ENCODE results near the gene POLRMT.
A peak's percentile ranks its signal among the peaks of the same experiment; 100 is the strongest.

POLRMT gene

GRCh38 chr19:584240-585001, 48.9 kb downstream of the POLRMT start:
- peak; percentile 93 for TF ChIP-seq CTCF (conservative IDR thresholded peaks at IDR 0.05; ENCODE audit: low read depth, low read length)
- no peak overlapping the region for H3K4me3 ChIP-seq (ENCODE audit: low read length)
- no peak for DNase-seq (ENCODE audit: low read depth)

GRCh38 chr19:583968-584239, 49.4 kb downstream of the POLRMT start:
- no peak for DNase-seq (ENCODE audit: low read depth)
- no peak for TF ChIP-seq CTCF (conservative IDR thresholded peaks at IDR 0.05; ENCODE audit: low read depth, low read length)
- no peak overlapping the region for H3K4me3 ChIP-seq (ENCODE audit: low read length)

- no peak for TF ChIP-seq CTCF (conservative IDR thresholded peaks at IDR 0.05; ENCODE audit: low read depth, low read length)
- no peak overlapping the region for H3K4me3 ChIP-seq (ENCODE audit: low read length)
- no peak for DNase-seq (ENCODE audit: low read depth)
Observed at GRCh38 chr19:583198-583967, 50.0 kb downstream of the POLRMT start.

GRCh38 chr19:582497-583197, 50.7 kb downstream of the POLRMT start:
- TF ChIP-seq CTCF (conservative IDR thresholded peaks at IDR 0.05; ENCODE audit: low read depth, low read length), result no peak
- no peak for DNase-seq (ENCODE audit: low read depth)
- no peak overlapping the region for H3K4me3 ChIP-seq (ENCODE audit: low read length)

- TF ChIP-seq CTCF (conservative IDR thresholded peaks at IDR 0.05; ENCODE audit: low read depth, low read length), result no peak
- H3K4me3 ChIP-seq (ENCODE audit: low read length), result no peak overlapping the region
- no peak for DNase-seq (ENCODE audit: low read depth)
Observed at GRCh38 chr19:581399-582111, 51.8 kb downstream of the POLRMT start.

GRCh38 chr19:580274-580835, 53.0 kb downstream of the POLRMT start:
- no peak for TF ChIP-seq CTCF (conservative IDR thresholded peaks at IDR 0.05; ENCODE audit: low read depth, low read length)
- no peak overlapping the region for H3K4me3 ChIP-seq (ENCODE audit: low read length)
- no peak for DNase-seq (ENCODE audit: low read depth)

Measured in retinal pigment epithelial cell (primary cell).